GM12875 (cell line): ENCODE measurements around the gene FLG2.
A peak's percentile ranks its signal among the peaks of the same experiment; 100 is the strongest.

Experiments
- H3K4me3 ChIP-seq: one replicate; pipeline ENCODE4 v1.5.1; 2011; ENCODE audit warnings: low read depth, low read length, control low read depth
- CTCF ChIP-seq: IDR thresholded peaks from 2 replicates; pipeline ENCODE4 v1.5.1; 2011; ENCODE audit warnings: low read depth, mild to moderate bottlenecking, control low read depth, inconsistent platforms, low read length, moderate library complexity, borderline replicate concordance; ENCODE audit not compliant: insufficient read depth

FLG2 gene

GRCh38 chr1:152359906-152360305 is at the start of gene FLG2:
TSS of gene FLG2 (minus strand) at chr1:152360006. CDS start at chr1:152358884, 1,122 bp downstream.
- no peak within 1 kb of the TSS for H3K4me3 ChIP-seq
- no peak for TF ChIP-seq CTCF

GRCh38 chr1:152408664-152409063 is 48.9 kb upstream of the FLG2 start:
- TF ChIP-seq CTCF, result no peak
- H3K4me3 ChIP-seq, result no peak overlapping the region

GRCh38 chr1:152398812-152399698 is 39.2 kb upstream of the FLG2 start:
- TF ChIP-seq CTCF, result peak; percentile 62
- no peak overlapping the region for H3K4me3 ChIP-seq

GRCh38 chr1:152397474-152397873 is 37.7 kb upstream of the FLG2 start:
- TF ChIP-seq CTCF, result peak; percentile 14; the same call in 1 of the 2 replicates
- H3K4me3 ChIP-seq, result no peak overlapping the region

- no peak overlapping the region for H3K4me3 ChIP-seq
- no peak for TF ChIP-seq CTCF
Measured at GRCh38 chr1:152394151-152394550, 34.3 kb upstream of the FLG2 start.

GRCh38 chr1:152392909-152393308 is 33.1 kb upstream of the FLG2 start:
- no peak overlapping the region for H3K4me3 ChIP-seq
- no peak for TF ChIP-seq CTCF

- H3K4me3 ChIP-seq, result no peak overlapping the region
- TF ChIP-seq CTCF, result no peak
Measured at GRCh38 chr1:152388889-152389288, 29.1 kb upstream of the FLG2 start.
